T-cell (primary cell): Measurements from ENCODE around the gene RGS3. TPM values are rescaled to one million over a fixed set of nuclear protein-coding genes. Genes with fewer than 3 reads are reported as not detected.
"Not testable (repeated sequence)": the region's sequence is repeated elsewhere in the genome, so short reads cannot be mapped to it uniquely, and the experiment has no call there.

ENCODE experiments used
- ATAC-seq, 4 experiments: fragments of 200-7000 bp in 3 of 4; fragments of 150-1000 bp in 1 of 4; cut with Tn5 transposase; replicated peaks in 1 of 4; 1 replicate in 3 of 4; 2 replicates in 1 of 4; pipeline ENCODE4 v1.10.0; 2021; ENCODE audit warnings: moderate library complexity in 3 of 4, mild to moderate bottlenecking in 2 of 4, moderate number of reproducible peaks in 1 of 4
- CTCF ChIA-PET, 2 donors: fragments of 300-600 bp; sonication (Branson Sonifier 250); formaldehyde crosslinking; loops; one replicate each; lab custom pipeline; 2022; ENCODE audit warnings: antibody characterized with exemption in 2 of 2; lab: Charles Lee
- POLR2A ChIA-PET, 2 donors: fragments of 300-600 bp; sonication (Branson Sonifier 250); formaldehyde crosslinking; loops; one replicate each; lab custom pipeline; 2022; ENCODE audit warnings: antibody characterized with exemption in 2 of 2; lab: Charles Lee
- DNase-seq, 35 experiments: peaks; one replicate each; pipeline versions ENCODE4 v3.0.0 to v3.0.0-alpha.2; 2013 to 2023
- H3K27ac ChIP-seq: one replicate; pipeline ENCODE4 v1.5.1; 2013; ENCODE audit warnings: low read length
- H3K27me3 ChIP-seq, 2 experiments: replicated peaks in 1 of 2; 1 replicate in 1 of 2; 2 replicates in 1 of 2; pipeline versions ENCODE4 v1.6.1 to v1.7.0; 2013; ENCODE audit warnings: low read length in 1 of 2, mixed read lengths in 1 of 2; ENCODE audit not compliant: control insufficient read depth in 2 of 2, insufficient read depth in 2 of 2; ENCODE audit errors: extremely low read depth in 1 of 2
- H3K36me3 ChIP-seq, 2 donors: 1 replicate in 1 of 2; 2 replicates in 1 of 2; pipeline versions ENCODE4 v1.6.1 to v1.7.0; 2013; ENCODE audit warnings: low read length in 1 of 2; ENCODE audit not compliant: control insufficient read depth in 2 of 2, insufficient read depth in 1 of 2; ENCODE audit errors: extremely low read depth in 1 of 2
- H3K4me1 ChIP-seq, 2 experiments: 1 replicate in 1 of 2; 2 replicates in 1 of 2; pipeline versions ENCODE4 v1.6.1 to v1.7.0; 2013; ENCODE audit warnings: low read length in 2 of 2, mixed read lengths in 1 of 2; ENCODE audit not compliant: insufficient read depth in 2 of 2, control insufficient read depth in 1 of 2; ENCODE audit errors: extremely low read depth in 1 of 2
- H3K4me3 ChIP-seq, 2 donors: 1 replicate in 1 of 2; 2 replicates in 1 of 2; pipeline versions ENCODE4 v1.5.1 to v1.7.0; 2013; ENCODE audit warnings: mild to moderate bottlenecking in 2 of 2, low read length in 1 of 2, moderate library complexity in 1 of 2; ENCODE audit not compliant: control insufficient read depth in 1 of 2; ENCODE audit errors: extremely low read depth in 1 of 2
- H3K9me3 ChIP-seq: 2 replicates; pipeline ENCODE4 v1.7.0; 2013
- H3K27ac Mint-ChIP-seq, 2 donors: one replicate each; pipeline ENCODE4 v1.8.0; 2020 to 2021; ENCODE audit warnings: mild to moderate bottlenecking in 2 of 2, mixed read lengths in 2 of 2
- H3K27me3 Mint-ChIP-seq, 2 donors: one replicate each; pipeline ENCODE4 v1.8.0; 2021 to 2022; ENCODE audit warnings: mixed read lengths in 2 of 2
- H3K36me3 Mint-ChIP-seq: one replicate; pipeline ENCODE4 v1.8.0; 2021; ENCODE audit warnings: mixed read lengths
- H3K4me1 Mint-ChIP-seq, 3 donors: one replicate each; pipeline ENCODE4 v1.8.0; 2020 to 2022; ENCODE audit warnings: mixed read lengths in 3 of 3, mild to moderate bottlenecking in 1 of 3
- H3K4me3 Mint-ChIP-seq, 3 donors: one replicate each; pipeline ENCODE4 v1.8.0; 2020 to 2022; ENCODE audit warnings: mild to moderate bottlenecking in 3 of 3, mixed read lengths in 3 of 3, moderate library complexity in 3 of 3
- H3K9me3 Mint-ChIP-seq, 3 donors: one replicate each; pipeline ENCODE4 v1.8.0; 2020 to 2022; ENCODE audit warnings: mixed read lengths in 3 of 3
- WGBS: methylation state at CpG from one replicate; pipeline ENCODE4 v1.1.5; 2013; ENCODE audit warnings: missing lambda C conversion rate; ENCODE audit not compliant: insufficient coverage; 5-methylcytosine and 5-hydroxymethylcytosine counted together
- total RNA-seq, 35 experiments: library from RNA in 6 of 35; stranded (reverse) in 6 of 35; fragments of 120-200 nt in 1 of 35; gene quantifications; one replicate each; pipeline versions ENCODE4 v1.2.1 to v1.2.4 and lab custom pipeline; 2013 to 2026

RGS3 gene
- total RNA-seq, 5 donors from 2014 or later (not counting 1 experiment from before 2014, with no cell fraction given) = 15.9 to 36.5 (median 24.9) TPM

- Histone ChIP-seq H3K27me3 (no peaks in the 10 kb centered on the region), H3K9me3 (no peaks in the 10 kb centered on the region), H3K27ac (no peak overlapping the region), H3K4me1 (peaks cover 4 to 56% of the 10 kb centered on the region in 2 experiments), H3K36me3 (peaks cover 15 to 69% of the 10 kb centered on the region in 2 donors), H3K4me3 (no peak overlapping the region)
- ATAC-seq (no peak), DNase-seq (no peak)
- H3K9me3 Mint-ChIP-seq = no peaks in the 10 kb centered on the region
- H3K4me3 Mint-ChIP-seq = no peak overlapping the region
- ChIA-PET POLR2A (no interaction called here), CTCF (no interaction called here)
- H3K4me1 Mint-ChIP-seq = peaks cover 29 to 59% (median 41%) of the 10 kb centered on the region in 3 donors
- peaks cover 46% of the 10 kb centered on the region for H3K36me3 Mint-ChIP-seq
- no CpG with 5 or more reads among the region's 3 CpGs for WGBS
- no peak overlapping the region for H3K27ac Mint-ChIP-seq
- no peaks in the 10 kb centered on the region for H3K27me3 Mint-ChIP-seq
Measured at GRCh38 chr9:113543982-113544303, 80.4 kb downstream of the RGS3 start.

GRCh38 chr9:113545068-113545467, 81.5 kb downstream of the RGS3 start:
- Histone ChIP-seq H3K4me3 (no peak overlapping the region), H3K27ac (no peak overlapping the region), H3K4me1 (peaks cover 4 to 49% of the 10 kb centered on the region in 2 experiments), H3K9me3 (no peaks in the 10 kb centered on the region), H3K27me3 (no peaks in the 10 kb centered on the region), H3K36me3 (peaks cover 11 to 62% of the 10 kb centered on the region in 2 donors)
- peaks cover 36 to 65% (median 42%) of the 10 kb centered on the region in 3 donors for H3K4me1 Mint-ChIP-seq
- POLR2A ChIA-PET = no interaction called here
- WGBS = 93% methylated on average over 1 of the region's 2 CpGs
- peak overlapping the region; percentile 38 to 66 for H3K27ac Mint-ChIP-seq
- H3K36me3 Mint-ChIP-seq = peaks cover 40% of the 10 kb centered on the region
- DNase-seq (no peak), ATAC-seq (no peak)
- CTCF ChIA-PET = no interaction called here
- no peaks in the 10 kb centered on the region for H3K9me3 Mint-ChIP-seq
- no peak overlapping the region for H3K4me3 Mint-ChIP-seq
- no peaks in the 10 kb centered on the region for H3K27me3 Mint-ChIP-seq

GRCh38 chr9:113546566-113546965, 83.0 kb downstream of the RGS3 start:
- H3K27ac ChIP-seq = no peak overlapping the region
- DNase-seq = no peak
- Mint-ChIP-seq H3K4me3 (no peak overlapping the region), H3K4me1 (peaks cover 36 to 59% (median 42%) of the 10 kb centered on the region in 3 donors), H3K36me3 (peaks cover 30% of the 10 kb centered on the region), H3K27ac (peak overlapping the region; percentile 57 to 87), H3K9me3 (no peaks in the 10 kb centered on the region), H3K27me3 (no peaks in the 10 kb centered on the region)
- no peaks in the 10 kb centered on the region for H3K9me3 ChIP-seq
- peaks cover 7 to 48% of the 10 kb centered on the region in 2 donors for H3K36me3 ChIP-seq
- peaks cover 4 to 37% of the 10 kb centered on the region in 2 experiments for H3K4me1 ChIP-seq
- no peak overlapping the region for H3K4me3 ChIP-seq
- ChIA-PET POLR2A (no interaction called here), CTCF (no interaction called here)
- ATAC-seq = no peak
- H3K27me3 ChIP-seq = no peaks in the 10 kb centered on the region
- 80% methylated on average over 1 of the region's 5 CpGs for WGBS

- no peak for ATAC-seq
- no peak for DNase-seq
- Histone ChIP-seq H3K4me3 (no peak overlapping the region), H3K27ac (peak overlapping the region; percentile 55), H3K4me1 (peaks cover 4 to 34% of the 10 kb centered on the region in 2 experiments), H3K9me3 (no peaks in the 10 kb centered on the region), H3K27me3 (no peaks in the 10 kb centered on the region), H3K36me3 (peaks cover 3 to 38% of the 10 kb centered on the region in 2 donors)
- Mint-ChIP-seq H3K27me3 (no peaks in the 10 kb centered on the region), H3K36me3 (peaks cover 22% of the 10 kb centered on the region), H3K9me3 (no peaks in the 10 kb centered on the region), H3K27ac (peak overlapping the region; percentile 87 to 94), H3K4me1 (peaks cover 31 to 53% (median 36%) of the 10 kb centered on the region in 3 donors), H3K4me3 (peak overlapping the region in 1 of 3 donors; percentile 27)
- CTCF ChIA-PET = no interaction called here
- 100% methylated on average over 2 of the region's 5 CpGs for WGBS
- POLR2A ChIA-PET = no interaction called here
Measured at GRCh38 chr9:113547501-113547900, 84.0 kb downstream of the RGS3 start.

- ATAC-seq (peak in 3 of 4 experiments; percentile 20 to 59 (median 40)), DNase-seq (peak in 1 of 35 experiments; percentile 21)
- Histone ChIP-seq H3K4me3 (no peak overlapping the region), H3K27ac (peak overlapping the region; percentile 55), H3K4me1 (peaks cover 4 to 32% of the 10 kb centered on the region in 2 experiments), H3K36me3 (peaks cover 0 to 29% of the 10 kb centered on the region in 2 donors), H3K9me3 (no peaks in the 10 kb centered on the region), H3K27me3 (no peaks in the 10 kb centered on the region)
- H3K4me3 Mint-ChIP-seq = peak overlapping the region in 1 of 3 donors; percentile 27
- CTCF ChIA-PET = interaction anchor here in 1 of 2 donors (0.5 kb wide), 1 partner anchor 105 kb away, joined by 3 read pairs; no protein-coding TSS in a partner anchor
- peaks cover 31 to 49% (median 33%) of the 10 kb centered on the region in 3 donors for H3K4me1 Mint-ChIP-seq
- POLR2A ChIA-PET = interaction anchor here in 1 of 2 donors (0.7 kb wide), 1 partner anchor 174 kb away, joined by 3 read pairs; no protein-coding TSS in a partner anchor
- H3K27me3 Mint-ChIP-seq = no peaks in the 10 kb centered on the region
- peak overlapping the region; percentile 87 to 94 for H3K27ac Mint-ChIP-seq
- H3K36me3 Mint-ChIP-seq = peaks cover 18% of the 10 kb centered on the region
- WGBS = 33% methylated on average over 9 of the region's 11 CpGs
- H3K9me3 Mint-ChIP-seq = no peaks in the 10 kb centered on the region
Measured at GRCh38 chr9:113548221-113549041, 84.9 kb downstream of the RGS3 start.

- H3K9me3 ChIP-seq, H3K27me3 Mint-ChIP-seq, POLR2A ChIA-PET, ATAC-seq, H3K4me3 ChIP-seq, CTCF ChIA-PET, H3K27ac ChIP-seq, H3K9me3 Mint-ChIP-seq, DNase-seq, H3K4me3 Mint-ChIP-seq, H3K27me3 ChIP-seq: not testable (repeated sequence)
- Histone ChIP-seq H3K4me1 (peaks cover 4 to 29% of the 10 kb centered on the region in 2 experiments), H3K36me3 (peaks cover 0 to 17% of the 10 kb centered on the region in 2 donors)
- Mint-ChIP-seq H3K27ac (peak overlapping the region; percentile 82 to 87), H3K4me1 (peaks cover 31 to 46% (median 31%) of the 10 kb centered on the region in 3 donors), H3K36me3 (peaks cover 12% of the 10 kb centered on the region)
- 87% methylated on average over 3 of the region's 8 CpGs for WGBS
Measured at GRCh38 chr9:113549892-113550291, 86.4 kb downstream of the RGS3 start.
